ENCODE measurements around the gene HOXA4. TPM values are rescaled to one million over a fixed set of nuclear protein-coding genes. Genes with fewer than 3 reads are reported as not detected.

HOXA4 gene
- total and polyA plus RNA-seq, 2 experiments from 2014 or later: not detected

GRCh38 chr7:27123007-27123476 lies 7.5 kb downstream of the HOXA4 start:
- H4K20me1 ChIP-seq (replicated peaks; ENCODE audit: insufficient read depth): peaks cover 71% of the 10 kb centered on the region
- peaks cover 62% of the 10 kb centered on the region for H3F3A ChIP-seq (replicated peaks; ENCODE audit: low read depth)
- H3K27ac ChIP-seq (ENCODE audit: low read depth): no peak overlapping the region
- no peak overlapping the region for H3K4me3 Mint-ChIP-seq
- peak overlapping the region; percentile 42; the same call in 1 of the 2 replicates for H3K4me2 ChIP-seq
- H3K4me1 Mint-ChIP-seq: peaks cover 16% of the 10 kb centered on the region
- no peak overlapping the region for H3K4me3 ChIP-seq
- no peak overlapping the region for H2AFZ ChIP-seq
- no peak overlapping the region for H3K27ac Mint-ChIP-seq
- H3K36me3 ChIP-seq (ENCODE audit: insufficient read depth): no peaks in the 10 kb centered on the region
- DNase-seq (ENCODE audit: low spot score): peak; percentile 54
- TF ChIP-seq EZH2 (IDR thresholded peaks at IDR 0.05; ENCODE audit: low read depth, unreplicated experiment): peak; percentile 99
- TF ChIP-seq ZNF462 (CRISPR knock-in tag; IDR thresholded peaks at IDR 0.05): no peak
- TF ChIP-seq STAT1 (IDR thresholded peaks at IDR 0.05; ENCODE audit: unreplicated experiment): no peak
- no peak for TF ChIP-seq REST (IDR thresholded peaks at IDR 0.05; ENCODE audit: unreplicated experiment)
- TF ChIP-seq EZH2phosphoT487 (IDR thresholded peaks at IDR 0.05; ENCODE audit: unreplicated experiment): peak; percentile 80
- peaks cover 6% of the 10 kb centered on the region; the same call in 1 of the 3 replicates for H3K9me3 Mint-ChIP-seq
- H3K9me2 ChIP-seq (ENCODE audit: insufficient read depth): no peaks in the 10 kb centered on the region
- peaks cover 20% of the 10 kb centered on the region for H3K4me1 ChIP-seq (ENCODE audit: insufficient read depth)
- no peaks in the 10 kb centered on the region for H3K79me2 ChIP-seq (replicated peaks; ENCODE audit: insufficient read depth)
- peaks cover 100% of the 10 kb centered on the region for H3K27me3 Mint-ChIP-seq (ENCODE audit: insufficient read depth, low read depth, poor library complexity)
- peaks cover 100% of the 10 kb centered on the region for H3K27me3 ChIP-seq (ENCODE audit: insufficient read depth)
- H3K36me3 Mint-ChIP-seq (ENCODE audit: low read depth): no peaks in the 10 kb centered on the region
- ATAC-seq: peak; percentile 66

Data from GM23338 (cell line).